ENCODE results near the gene AKAP7. TPM values are rescaled to one million over a fixed set of nuclear protein-coding genes. Genes with fewer than 3 reads are reported as not detected.
"Not testable (repeated sequence)": the region's sequence is repeated elsewhere in the genome, so short reads cannot be mapped to it uniquely, and the experiment has no call there.

Gene AKAP7
- total RNA-seq, 1 donor from 2014 or later: 2.0 TPM

DNA sequence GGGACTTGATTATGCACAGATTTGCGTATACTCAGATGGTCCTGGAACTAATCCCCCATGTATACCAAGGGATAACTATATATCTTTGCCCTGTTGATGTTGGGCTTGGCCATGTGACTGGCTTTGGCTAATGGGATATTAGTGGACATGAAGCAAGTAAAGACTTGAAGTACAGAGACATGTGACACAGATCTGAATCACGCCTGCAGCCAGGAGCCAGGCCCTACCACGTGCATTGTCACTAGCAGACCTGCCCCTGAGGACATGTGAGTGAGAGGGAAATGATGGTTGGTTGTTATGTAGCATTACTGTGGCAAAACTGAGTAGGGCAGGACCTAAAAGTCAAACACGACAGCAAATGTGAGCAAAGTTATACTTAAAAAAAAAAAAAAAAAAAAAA is 155.7 kb downstream of the AKAP7 start:
- no peak for DNase-seq (ENCODE audit: low read depth in 2 of 2)

DNA sequence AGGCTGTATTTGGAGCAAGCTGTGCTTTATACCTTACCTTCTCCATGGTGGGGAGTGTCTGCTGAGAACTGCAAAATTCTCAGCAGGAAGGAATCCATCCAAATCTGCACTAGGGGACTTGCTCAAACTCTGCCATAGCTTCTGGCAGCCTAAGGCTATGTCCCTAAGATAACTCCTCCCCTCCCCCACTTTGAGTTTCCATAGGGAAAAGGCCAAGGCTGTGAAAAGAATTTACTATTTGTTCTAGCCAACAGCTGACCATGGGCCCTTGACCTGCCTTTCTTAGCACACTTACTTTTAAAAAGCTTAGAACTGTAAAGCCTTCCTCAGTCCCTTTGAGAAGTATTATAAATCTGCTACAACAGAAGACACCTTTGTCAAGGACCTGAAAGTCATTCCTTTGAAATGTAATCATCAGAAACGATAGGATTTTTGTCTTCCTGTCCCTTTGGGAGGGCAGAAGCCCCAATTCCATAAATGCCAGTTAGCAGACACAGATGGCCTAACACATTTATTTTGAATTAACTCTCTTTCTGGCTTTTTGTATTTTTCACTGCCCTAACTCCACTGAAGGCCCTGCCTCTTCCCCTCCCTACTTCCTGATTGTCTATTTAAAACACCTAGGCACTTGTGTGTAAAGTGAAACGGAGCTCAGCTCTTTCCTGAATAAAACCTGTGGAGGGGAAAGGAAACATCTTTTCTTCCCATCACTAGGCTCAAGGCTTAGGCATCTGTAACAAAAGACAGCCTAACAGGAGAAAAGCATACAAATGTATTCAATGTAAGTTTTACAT is 157.1 kb downstream of the AKAP7 start:
- DNase-seq (ENCODE audit: low read depth in 2 of 2): no peak

DNA sequence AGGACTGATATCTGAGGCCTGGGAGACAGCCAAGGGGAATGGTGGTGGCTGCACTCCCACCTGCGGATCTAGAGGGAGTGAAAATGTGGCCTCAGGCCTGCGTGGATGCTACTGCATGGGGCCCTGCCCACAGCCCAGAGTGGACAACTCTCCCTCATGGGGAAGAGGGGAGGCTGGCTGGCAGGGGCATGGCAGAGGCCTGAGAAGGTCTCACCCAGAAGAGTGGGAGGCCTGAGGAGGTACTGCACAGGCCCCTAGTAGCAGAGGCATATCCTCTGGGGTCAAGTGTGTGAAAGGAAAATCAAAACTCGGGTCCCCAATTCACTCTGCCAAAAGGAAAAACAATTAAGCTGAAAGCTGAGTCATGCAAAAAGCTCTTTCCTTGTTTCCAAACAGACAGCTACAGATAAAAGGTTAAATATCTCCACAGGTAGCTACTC is 158.2 kb downstream of the AKAP7 start:
- DNase-seq (ENCODE audit: low read depth in 2 of 2): no peak

DNA sequence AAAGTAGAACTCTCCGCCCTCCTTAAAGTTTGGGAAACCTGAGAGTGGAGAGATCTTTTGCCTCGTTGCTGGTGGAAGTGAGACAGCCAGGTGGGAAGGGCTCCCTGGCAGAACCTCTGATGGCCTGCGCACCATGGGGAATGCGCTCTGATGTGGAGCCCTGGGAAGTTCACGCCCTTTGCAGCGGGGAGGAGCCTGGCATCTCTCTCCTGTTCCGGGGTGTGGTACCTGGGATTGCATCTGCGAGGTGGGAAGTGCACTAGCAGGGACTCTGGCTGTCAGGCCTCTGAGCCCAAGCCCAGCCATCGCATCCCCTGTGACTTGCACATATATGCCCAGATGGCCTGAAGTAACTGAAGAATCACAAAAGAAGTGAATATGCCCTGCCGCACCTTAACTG is 159.8 kb downstream of the AKAP7 start:
- DNase-seq (ENCODE audit: low read depth in 2 of 2): no peak

DNA sequence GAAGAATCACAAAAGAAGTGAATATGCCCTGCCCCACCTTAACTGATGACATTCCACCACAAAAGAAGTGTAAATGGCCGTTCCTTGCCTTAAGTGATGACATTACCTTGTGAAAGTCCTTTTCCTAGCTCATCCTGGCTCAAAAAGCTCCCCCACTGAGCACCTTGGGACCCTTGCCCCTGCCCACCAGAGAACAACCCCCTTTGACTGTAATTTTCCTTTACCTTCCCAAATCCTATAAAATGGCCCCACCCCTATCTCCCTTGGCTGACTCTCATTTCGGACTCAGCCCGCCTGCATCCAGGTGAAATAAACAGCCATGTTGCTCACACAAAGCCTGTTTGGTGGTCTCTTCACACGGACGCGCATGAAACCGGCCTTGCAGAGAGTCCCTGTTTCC is 165.6 kb downstream of the AKAP7 start:
- not testable (repeated sequence) for DNase-seq (ENCODE audit: low read depth in 2 of 2)

DNA sequence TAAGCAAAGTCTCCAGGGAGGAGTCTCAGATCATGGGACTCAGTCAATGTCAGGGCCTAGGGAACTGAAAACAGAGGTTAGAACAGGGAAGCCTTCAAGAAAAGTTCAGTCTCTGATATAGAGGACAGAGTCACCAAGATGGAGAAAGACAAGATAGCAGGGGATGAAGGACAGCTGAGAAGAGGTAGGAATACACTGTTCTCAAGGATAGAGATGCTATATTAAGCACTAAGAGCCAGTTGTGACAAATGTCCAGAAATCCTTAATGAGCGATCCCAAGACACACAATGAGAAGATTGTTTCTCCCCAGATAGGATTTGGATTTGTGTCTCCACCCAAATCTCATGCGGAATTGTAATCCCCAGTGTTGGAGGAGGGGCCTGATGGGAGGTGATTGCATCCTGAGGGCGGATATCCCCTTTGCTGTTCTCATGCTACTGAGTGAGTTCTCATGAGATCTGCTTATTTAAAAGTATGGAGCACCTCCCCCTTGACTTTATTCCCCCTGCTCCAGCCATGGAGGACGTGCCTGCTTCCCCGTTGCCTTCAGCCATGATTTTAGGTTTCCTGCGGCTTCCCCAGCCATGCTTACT is 168.2 kb downstream of the AKAP7 start:
- DNase-seq (ENCODE audit: low read depth in 2 of 2): no peak

DNA sequence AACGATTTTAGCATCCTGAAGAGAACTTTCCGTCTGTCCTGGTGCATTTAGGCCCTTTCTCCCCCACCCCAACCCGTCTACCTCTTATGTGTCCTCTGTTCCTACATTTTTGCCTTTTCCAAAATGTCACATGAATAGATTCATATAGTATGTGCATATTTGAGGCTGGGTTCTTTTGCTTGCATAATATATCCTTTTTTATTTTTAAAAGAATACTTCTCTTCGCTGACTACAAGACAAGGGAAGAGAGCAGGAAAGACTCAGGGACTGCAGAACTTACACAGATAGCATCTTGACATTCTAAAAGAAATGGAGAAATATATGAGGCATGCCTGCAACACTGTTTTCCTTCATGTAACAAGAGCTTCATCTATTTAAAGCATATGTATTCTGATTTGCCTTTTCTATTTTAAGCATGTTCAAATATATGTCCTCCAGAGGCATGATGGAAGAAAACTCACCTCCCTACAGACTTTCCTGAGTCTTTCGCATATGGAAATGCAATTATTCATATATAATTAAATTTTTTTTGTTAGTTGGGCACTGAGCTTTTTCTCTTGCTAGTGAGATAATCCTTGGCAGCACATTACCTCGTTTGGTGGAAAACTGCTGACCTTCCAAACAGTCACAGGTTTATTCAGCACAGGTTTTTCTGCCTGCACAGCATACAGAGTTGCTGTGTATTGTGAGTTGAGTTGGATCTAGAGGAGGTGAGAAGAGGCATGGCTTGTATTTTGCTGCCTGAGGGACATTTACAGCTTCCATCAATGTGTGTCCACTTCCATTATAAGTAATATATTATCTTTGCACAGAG is 170.0 kb downstream of the AKAP7 start:
- no peak for DNase-seq (ENCODE audit: low read depth in 2 of 2)

DNA sequence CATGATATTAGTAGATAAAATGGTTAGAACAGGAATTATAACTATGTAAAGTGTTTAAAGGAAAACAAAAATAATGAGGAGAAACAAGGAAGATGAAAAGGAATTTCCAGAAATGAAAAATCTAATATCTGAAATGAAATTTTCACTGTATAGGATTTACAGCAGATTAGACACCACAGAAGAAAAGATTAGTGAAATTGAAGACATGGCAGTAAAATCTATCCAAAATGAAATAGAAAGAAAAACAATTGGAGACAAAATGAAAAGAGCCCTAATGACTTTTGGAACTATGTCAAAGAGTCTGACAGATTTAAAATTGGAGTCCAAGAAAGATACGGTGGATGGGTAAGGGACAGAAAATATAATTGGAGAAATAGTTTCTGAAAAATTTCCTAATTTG is 174.2 kb downstream of the AKAP7 start:
- no peak for DNase-seq (ENCODE audit: low read depth in 2 of 2)

DNA sequence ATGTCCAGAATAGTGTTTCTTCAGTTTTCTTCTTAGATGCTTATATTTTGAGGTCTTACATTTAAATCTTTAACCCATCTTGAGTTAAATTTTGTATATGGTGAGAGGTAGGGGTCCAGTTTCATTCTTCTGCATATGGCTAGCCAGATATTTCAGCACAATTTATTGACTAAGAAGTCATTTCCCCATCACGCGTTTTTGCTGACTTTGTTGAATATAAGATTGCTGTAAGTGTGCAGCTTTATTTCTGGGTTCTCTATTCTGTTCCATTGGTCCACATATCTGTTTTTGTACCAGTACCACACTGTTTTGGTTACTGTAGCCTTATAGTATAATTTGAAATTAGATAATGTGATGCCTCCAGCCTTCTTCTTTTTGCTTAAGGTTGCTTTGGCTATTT is 179.6 kb downstream of the AKAP7 start:
- no peak for DNase-seq (ENCODE audit: low read depth in 2 of 2)

DNA sequence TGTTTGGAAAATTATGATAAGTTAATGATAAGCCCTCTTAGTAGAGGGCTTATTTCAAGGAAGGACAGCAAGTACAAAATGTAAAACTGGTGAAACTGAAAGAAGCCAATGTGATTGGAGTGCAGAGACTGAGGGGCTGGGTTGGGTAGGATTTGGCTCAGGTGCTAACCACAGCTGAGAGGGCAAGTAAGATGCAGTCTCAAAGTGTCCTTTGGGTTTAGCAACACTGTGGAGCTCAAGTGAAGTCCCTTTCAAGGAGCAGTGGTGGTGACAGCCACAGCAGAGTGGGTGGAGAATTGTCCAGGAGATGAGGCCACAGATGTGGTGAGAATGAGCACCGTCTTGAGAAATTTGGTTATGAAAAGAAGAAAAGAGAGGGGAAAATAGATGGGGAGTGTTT is 181.4 kb downstream of the AKAP7 start:
- no peak for DNase-seq (ENCODE audit: low read depth in 2 of 2)

DNA sequence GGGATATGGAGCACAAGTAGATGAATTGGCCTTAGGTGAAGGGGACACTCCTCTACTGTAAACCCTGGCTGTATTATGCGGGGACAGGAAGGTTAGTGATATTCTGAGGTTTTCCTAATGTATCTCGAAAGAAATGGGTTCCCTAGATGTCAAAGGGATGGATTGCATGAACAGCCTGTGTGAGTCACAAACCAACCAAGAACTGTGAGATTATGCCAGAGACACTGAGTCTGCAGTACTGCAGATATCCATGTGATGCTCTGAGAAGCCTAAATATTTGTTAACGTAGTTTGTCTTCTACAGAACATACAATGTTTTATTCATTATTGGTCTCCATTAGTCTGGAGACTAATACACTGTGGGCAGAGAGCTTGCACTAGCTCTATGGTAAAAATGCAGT is 182.2 kb downstream of the AKAP7 start:
- DNase-seq (ENCODE audit: low read depth in 2 of 2): no peak

DNA sequence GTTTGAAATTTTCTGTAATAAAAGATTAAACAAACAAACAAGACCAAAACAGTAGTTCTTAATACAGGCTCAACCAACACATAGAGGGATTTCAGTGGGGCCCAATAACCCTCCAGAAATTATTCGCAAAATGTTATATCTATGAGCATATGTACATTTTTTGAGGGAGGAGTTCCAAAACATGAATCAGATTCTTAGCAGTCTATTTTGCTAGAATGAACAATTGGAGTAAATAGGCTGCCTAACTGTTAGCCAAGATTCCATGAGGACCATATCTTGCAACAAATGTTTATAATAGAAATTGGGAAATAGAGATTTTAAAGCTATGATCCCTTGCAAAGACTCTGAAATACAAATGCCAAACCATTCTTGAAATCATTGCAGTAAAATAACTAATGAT is 186.3 kb downstream of the AKAP7 start:
- DNase-seq (ENCODE audit: low read depth in 2 of 2): no peak

DNA sequence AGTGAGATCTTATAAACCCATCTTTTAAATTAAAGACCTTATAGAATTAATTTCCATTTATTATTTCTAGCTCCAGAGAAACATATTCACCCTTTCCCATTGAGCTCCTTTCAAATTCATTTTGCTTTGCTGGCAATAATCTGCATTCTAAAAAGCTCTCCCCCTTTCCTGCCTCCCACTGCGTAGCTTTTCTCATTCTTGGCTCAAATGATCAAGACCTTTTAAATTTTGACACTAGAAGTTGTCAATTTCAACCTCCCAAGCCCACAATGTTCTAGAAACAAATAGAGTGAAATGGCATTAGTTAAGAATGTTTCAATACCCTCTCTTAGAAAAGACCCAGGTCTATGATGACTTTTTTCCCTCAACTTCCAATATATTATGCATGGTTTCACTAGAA is 186.9 kb downstream of the AKAP7 start:
- DNase-seq (ENCODE audit: low read depth in 2 of 2): no peak

DNA sequence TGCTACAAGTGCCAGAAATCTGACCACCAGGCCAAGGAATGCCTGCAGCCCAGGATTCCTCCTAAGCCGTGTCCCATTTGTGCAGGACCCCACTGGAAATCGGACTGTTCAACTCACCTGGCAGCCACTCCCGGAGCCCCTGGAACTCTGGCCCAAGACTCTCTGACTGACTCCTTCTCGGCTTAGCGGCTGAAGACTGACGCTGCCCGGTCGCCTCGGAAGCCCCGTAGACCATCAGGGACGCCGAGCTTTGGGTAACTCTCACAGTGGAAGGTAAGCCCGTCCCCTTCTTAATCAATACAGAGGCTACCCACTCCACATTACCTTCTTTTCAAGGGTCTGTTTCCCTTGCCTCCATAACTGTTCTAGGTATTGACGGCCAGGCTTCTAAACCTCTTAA is 190.4 kb downstream of the AKAP7 start:
- DNase-seq (ENCODE audit: low read depth in 2 of 2): not testable (repeated sequence)

DNA sequence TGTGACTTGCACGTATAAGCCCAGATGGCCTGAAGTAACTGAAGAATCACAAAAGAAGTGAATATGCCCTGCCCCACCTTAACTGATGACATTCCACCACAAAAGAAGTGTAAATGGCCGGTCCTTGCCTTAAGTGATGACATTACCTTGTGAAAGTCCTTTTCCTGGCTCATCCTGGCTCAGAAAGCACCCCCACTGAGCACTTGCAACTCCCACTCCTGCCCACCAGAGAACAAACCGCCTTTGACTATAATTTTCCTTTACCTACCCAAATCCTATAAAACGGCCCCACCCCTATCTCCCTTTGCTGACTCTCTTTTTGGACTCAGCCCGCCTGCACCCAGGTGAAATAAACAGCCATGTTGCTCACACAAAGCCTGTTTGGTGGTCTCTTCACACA is 193.5 kb downstream of the AKAP7 start:
- not testable (repeated sequence) for DNase-seq (ENCODE audit: low read depth in 2 of 2)

DNA sequence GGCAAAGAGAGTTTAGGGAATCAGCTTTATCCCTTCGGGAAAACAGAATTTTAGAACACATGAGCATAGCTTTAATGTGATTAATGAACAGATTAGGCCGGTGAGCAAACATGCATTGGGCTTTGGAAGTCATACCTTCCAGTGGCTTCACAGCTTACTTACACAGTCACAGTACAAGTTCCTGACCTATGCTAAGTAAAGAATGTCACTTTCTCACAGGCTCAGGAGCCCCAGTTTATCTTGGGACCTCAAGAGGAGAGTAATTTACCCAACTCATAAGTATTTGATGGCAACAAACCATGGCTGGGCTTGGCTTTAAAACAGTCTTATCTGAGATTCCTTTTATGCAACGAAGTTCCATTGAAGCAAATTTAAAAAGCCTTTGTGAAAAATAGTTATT is 195.9 kb downstream of the AKAP7 start:
- no peak for DNase-seq (ENCODE audit: low read depth in 2 of 2)

DNA sequence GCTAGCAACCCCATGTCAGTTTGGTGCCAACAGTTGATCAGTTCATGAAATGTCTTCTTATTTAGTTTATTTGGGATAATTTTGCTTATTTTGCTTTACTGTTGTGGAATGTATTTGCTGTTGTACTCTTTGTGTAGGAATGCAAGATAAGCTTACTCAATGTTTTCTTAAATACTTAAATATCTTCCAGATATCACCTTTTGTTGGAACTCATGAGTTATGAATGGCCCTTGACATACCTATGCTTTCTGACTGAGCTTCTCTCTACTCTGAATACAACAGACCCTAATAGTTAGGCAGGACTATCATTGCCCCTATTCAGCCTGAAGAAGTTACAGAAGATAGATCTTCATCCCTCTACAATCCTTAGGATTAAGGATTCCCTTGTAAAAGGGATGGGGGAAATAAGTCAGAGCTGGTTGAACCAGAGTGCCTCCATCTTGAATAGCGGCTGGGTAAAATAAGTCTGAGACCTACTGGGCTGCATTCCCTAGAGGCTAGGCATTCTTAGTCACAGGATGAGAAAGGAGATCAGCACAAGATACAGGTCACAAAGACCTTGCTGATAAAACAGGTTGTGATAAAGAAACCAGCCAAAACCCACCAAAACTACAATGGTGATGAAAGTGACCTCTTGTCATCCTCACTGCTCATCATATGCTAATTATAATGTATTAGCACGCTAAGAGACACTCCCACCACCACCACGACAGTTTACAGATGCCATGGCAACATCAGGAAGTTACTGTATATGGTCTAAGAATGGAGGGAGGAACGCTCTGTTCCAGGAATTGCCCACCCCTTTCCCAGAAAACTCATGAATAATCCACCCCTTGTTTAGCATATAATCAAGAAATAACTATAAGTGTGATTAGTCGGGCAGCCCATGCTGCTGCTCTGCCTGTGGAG is 196.9 kb downstream of the AKAP7 start:
- no peak for DNase-seq (ENCODE audit: low read depth in 2 of 2)

Data from lung microvascular endothelial cell (primary cell).